ENCODE measurements around the gene SLC15A3. TPM values are rescaled to one million over a fixed set of nuclear protein-coding genes. Genes with fewer than 3 reads are reported as not detected.
"Not testable (repeated sequence)": the region's sequence is repeated elsewhere in the genome, so short reads cannot be mapped to it uniquely, and the experiment has no call there.

SLC15A3 gene
- total RNA-seq, 2 experiments from 2014 or later, result 12.6 to 41.4 TPM

DNA sequence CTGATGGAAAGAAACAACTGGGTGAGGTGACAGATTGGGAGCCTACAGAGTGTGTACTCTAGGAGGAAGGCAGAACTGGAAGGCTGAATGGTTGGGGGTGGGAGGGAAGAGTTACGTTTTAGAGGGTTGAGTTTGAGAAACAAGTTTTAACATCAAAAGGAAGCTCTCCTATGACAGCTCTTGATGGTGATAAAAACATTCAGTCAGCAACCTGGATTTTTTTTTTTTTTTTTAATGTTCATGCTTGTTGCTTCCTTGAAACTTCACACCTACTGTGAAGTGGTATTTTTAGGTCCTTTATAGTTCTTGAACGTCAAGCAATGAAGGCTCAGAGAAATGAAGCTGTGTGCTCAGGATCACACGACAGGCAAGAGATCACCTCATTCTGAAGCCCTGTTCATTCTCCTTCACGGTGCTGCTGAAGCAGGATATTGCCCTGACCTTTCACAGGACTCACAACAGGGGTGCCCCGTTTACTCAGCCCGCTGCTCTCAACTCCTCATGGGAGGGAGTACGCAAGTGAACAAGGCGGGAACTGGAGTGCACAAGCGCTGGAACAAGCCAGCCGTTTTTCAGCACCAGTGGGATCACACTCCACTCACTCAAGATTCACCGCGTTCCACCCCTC lies 39.6 kb downstream of the SLC15A3 start:
- POLR2A ChIA-PET, result interaction anchor here (0.6 to 1.6 kb wide), 8 partner anchors 9 to 1769 kb away, joined by 3 to 5 read pairs (median 4); no protein-coding TSS in a partner anchor
- CTCF ChIA-PET (ENCODE audit: unreplicated experiment), result no interaction called here
- H3K4me2 ChIP-seq (ENCODE audit: low read length), result peak overlapping the region; percentile 77
- peak overlapping the region; percentile 86 for H3K27ac ChIP-seq (ENCODE audit: low read depth, low read length, poor library complexity, severe bottlenecking)
- H3K4me1 ChIP-seq (ENCODE audit: insufficient read depth, low read length, poor library complexity, severe bottlenecking), result peaks cover 62% of the 10 kb centered on the region
- no peak for DNase-seq (ENCODE audit: low spot score)
- peaks cover 33% of the 10 kb centered on the region for H3K79me2 ChIP-seq (ENCODE audit: insufficient read depth, low read depth, low read length)
- peaks cover 21% of the 10 kb centered on the region for H3K36me3 ChIP-seq (ENCODE audit: insufficient read depth, low read length)
- peak overlapping the region; percentile 64; the same call in 1 of the 2 replicates for H2AFZ ChIP-seq (ENCODE audit: low read length)
- H3K9me2 ChIP-seq (ENCODE audit: insufficient read depth, low read length), result no peaks in the 10 kb centered on the region
- BruUV-seq (replicated peaks), result no TSS peak
- TF ChIP-seq EZH2phosphoT487 (IDR thresholded peaks at IDR 0.05; ENCODE audit: borderline replicate concordance, low read depth, low read length), result no peak
- H3K9me3 ChIP-seq (ENCODE audit: low read length), result peaks cover 21% of the 10 kb centered on the region
- H4K20me1 ChIP-seq (ENCODE audit: insufficient read depth, low read length), result peaks cover 8% of the 10 kb centered on the region; the same call in 1 of the 2 replicates
- intact Hi-C loops (cut with micrococcal nuclease; ENCODE audit: unreplicated experiment), result no loop called here
- H3K4me3 ChIP-seq (ENCODE audit: low read depth, low read length, poor library complexity, severe bottlenecking), result no peak overlapping the region

DNA sequence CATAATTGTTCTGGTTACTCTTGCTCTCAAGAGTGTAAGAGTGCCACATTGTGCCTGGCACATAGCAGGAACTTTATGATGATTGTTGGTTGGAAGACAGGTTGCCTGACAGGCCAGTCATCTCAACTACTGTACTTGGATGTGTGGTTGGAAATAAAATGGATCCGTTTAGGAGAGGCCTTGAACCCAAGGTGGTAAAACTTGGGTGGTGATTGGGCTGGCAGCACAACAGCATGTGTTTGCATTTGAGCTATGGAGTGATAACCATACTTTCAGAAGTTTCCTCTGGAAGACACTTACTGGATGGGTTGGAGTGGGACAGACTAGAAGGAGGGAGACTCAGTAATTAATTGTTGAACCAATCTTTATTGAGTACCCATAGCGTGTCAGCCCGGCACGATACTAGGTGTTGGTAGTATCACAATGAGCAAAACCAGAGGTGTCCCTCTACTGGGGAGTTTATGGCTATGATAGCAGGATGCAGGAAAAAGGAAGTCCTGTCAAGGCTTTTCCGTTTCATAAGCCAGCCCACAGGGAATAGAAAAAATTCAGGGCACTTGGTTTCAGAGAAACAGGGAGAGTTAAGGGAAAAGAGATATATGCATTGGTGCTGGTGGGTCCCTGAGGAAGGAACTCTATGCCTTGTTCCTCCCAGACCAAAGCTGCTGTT lies 41.1 kb downstream of the SLC15A3 start:
- peaks cover 21% of the 10 kb centered on the region for H3K9me3 ChIP-seq (ENCODE audit: low read length)
- POLR2A ChIA-PET, result interaction anchor here (0.7 kb wide), 1 partner anchor 539 kb away, joined by 3 read pairs; no protein-coding TSS in a partner anchor
- H3K36me3 ChIP-seq (ENCODE audit: insufficient read depth, low read length), result peaks cover 10% of the 10 kb centered on the region
- BruUV-seq (replicated peaks), result no TSS peak
- H3K4me3 ChIP-seq (ENCODE audit: low read depth, low read length, poor library complexity, severe bottlenecking), result peak overlapping the region; percentile 18
- peak overlapping the region; percentile 77 for H3K4me2 ChIP-seq (ENCODE audit: low read length)
- H4K20me1 ChIP-seq (ENCODE audit: insufficient read depth, low read length), result peaks cover 4% of the 10 kb centered on the region; the same call in 1 of the 2 replicates
- peaks cover 54% of the 10 kb centered on the region for H3K4me1 ChIP-seq (ENCODE audit: insufficient read depth, low read length, poor library complexity, severe bottlenecking)
- H3K79me2 ChIP-seq (ENCODE audit: insufficient read depth, low read depth, low read length), result peaks cover 22% of the 10 kb centered on the region
- intact Hi-C loops (cut with micrococcal nuclease; ENCODE audit: unreplicated experiment), result no loop called here
- H3K9me2 ChIP-seq (ENCODE audit: insufficient read depth, low read length), result no peaks in the 10 kb centered on the region
- CTCF ChIA-PET (ENCODE audit: unreplicated experiment), result no interaction called here
- TF ChIP-seq EZH2phosphoT487 (IDR thresholded peaks at IDR 0.05; ENCODE audit: borderline replicate concordance, low read depth, low read length), result no peak
- TF ChIP-seq, protein P1, sequence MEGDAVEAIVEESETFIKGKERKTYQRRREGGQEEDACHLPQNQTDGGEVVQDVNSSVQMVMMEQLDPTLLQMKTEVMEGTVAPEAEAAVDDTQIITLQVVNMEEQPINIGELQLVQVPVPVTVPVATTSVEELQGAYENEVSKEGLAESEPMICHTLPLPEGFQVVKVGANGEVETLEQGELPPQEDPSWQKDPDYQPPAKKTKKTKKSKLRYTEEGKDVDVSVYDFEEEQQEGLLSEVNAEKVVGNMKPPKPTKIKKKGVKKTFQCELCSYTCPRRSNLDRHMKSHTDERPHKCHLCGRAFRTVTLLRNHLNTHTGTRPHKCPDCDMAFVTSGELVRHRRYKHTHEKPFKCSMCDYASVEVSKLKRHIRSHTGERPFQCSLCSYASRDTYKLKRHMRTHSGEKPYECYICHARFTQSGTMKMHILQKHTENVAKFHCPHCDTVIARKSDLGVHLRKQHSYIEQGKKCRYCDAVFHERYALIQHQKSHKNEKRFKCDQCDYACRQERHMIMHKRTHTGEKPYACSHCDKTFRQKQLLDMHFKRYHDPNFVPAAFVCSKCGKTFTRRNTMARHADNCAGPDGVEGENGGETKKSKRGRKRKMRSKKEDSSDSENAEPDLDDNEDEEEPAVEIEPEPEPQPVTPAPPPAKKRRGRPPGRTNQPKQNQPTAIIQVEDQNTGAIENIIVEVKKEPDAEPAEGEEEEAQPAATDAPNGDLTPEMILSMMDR (conservative IDR thresholded peaks at IDR 0.05; ENCODE audit: low read length), result peak; percentile 46
- H2AFZ ChIP-seq (ENCODE audit: low read length), result peak overlapping the region; percentile 64; the same call in 1 of the 2 replicates
- DNase-seq (ENCODE audit: low spot score), result peak; percentile 32
- peak overlapping the region; percentile 86 for H3K27ac ChIP-seq (ENCODE audit: low read depth, low read length, poor library complexity, severe bottlenecking)

DNA sequence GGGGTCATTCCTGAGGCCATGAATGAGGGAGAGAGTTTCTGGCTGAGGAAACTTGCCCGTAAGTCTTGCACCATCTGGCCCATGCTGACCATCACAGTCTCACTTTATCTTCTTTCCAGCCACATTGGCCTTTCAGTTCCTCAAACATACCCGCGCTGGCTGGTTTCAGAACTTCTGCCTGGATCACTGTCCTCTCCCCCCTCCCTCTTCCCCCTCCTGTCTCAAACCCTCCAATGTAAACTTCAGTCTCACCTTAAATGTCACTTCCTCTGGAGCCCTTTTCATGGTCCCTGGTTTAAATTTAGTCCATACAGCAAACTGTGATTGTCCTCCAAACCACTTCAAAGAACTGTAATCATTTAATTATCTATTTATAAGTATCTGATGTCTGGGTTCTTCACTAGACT lies 41.7 kb downstream of the SLC15A3 start:
- peak; percentile 89 for DNase-seq (ENCODE audit: low spot score)
- Histone ChIP-seq H3K27ac (ENCODE audit: low read depth, low read length, poor library complexity, severe bottlenecking) (peak overlapping the region; percentile 86), H3K9me2 (ENCODE audit: insufficient read depth, low read length) (no peaks in the 10 kb centered on the region), H3K4me1 (ENCODE audit: insufficient read depth, low read length, poor library complexity, severe bottlenecking) (peaks cover 54% of the 10 kb centered on the region), H2AFZ (ENCODE audit: low read length) (peak overlapping the region; percentile 64; the same call in 1 of the 2 replicates), H3K79me2 (ENCODE audit: insufficient read depth, low read depth, low read length) (peaks cover 22% of the 10 kb centered on the region), H3K9me3 (ENCODE audit: low read length) (peaks cover 21% of the 10 kb centered on the region), H3K36me3 (ENCODE audit: insufficient read depth, low read length) (peaks cover 14% of the 10 kb centered on the region), H3K4me2 (ENCODE audit: low read length) (peak overlapping the region; percentile 77), H4K20me1 (ENCODE audit: insufficient read depth, low read length) (peaks cover 8% of the 10 kb centered on the region), H3K4me3 (ENCODE audit: low read depth, low read length, poor library complexity, severe bottlenecking) (peak overlapping the region; percentile 18)
- POLR2A ChIA-PET, result no interaction called here
- CTCF ChIA-PET (ENCODE audit: unreplicated experiment), result no interaction called here
- TF ChIP-seq EZH2phosphoT487 (IDR thresholded peaks at IDR 0.05; ENCODE audit: borderline replicate concordance, low read depth, low read length), result no peak
- TF ChIP-seq, protein P1 (conservative IDR thresholded peaks at IDR 0.05; ENCODE audit: low read length), result no peak
- intact Hi-C loops (cut with micrococcal nuclease; ENCODE audit: unreplicated experiment), result no loop called here
- BruUV-seq (replicated peaks), result no TSS peak

DNA sequence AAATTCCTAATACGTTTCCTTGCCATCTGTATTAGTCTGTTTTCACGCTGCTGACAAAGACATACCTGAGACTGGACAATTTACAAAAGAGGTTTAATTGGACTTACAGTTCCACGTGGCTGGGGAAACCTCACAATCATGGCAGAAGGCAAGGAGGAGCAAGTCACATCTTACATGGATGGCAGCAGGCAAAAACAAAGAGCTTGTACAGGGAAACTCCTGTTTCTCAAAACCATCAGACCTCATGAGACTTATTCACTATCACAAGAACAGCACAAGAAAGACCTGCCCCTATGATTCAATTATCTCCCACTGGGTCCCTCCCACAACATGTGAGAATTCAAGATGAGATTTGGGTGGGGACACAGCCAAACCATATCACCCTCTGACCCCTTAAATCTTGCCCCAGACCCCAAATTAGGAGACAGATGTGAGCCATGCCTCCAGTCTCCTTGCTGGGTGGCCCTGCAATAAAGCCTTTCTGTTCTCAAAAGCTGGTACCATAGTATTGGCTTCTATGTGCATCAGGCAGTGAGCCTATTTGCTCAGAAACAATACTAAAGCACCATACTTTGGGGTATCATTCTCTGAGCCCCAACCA lies 42.2 kb downstream of the SLC15A3 start:
- BruUV-seq (replicated peaks); CTCF ChIA-PET (ENCODE audit: unreplicated experiment); DNase-seq (ENCODE audit: low spot score); intact Hi-C loops (cut with micrococcal nuclease; ENCODE audit: unreplicated experiment); H3K9me2 ChIP-seq (ENCODE audit: insufficient read depth, low read length): not testable (repeated sequence)
- H3K4me1 ChIP-seq (ENCODE audit: insufficient read depth, low read length, poor library complexity, severe bottlenecking), result peaks cover 59% of the 10 kb centered on the region
- peaks cover 22% of the 10 kb centered on the region for H3K79me2 ChIP-seq (ENCODE audit: insufficient read depth, low read depth, low read length)
- H3K27ac ChIP-seq (ENCODE audit: low read depth, low read length, poor library complexity, severe bottlenecking), result peak overlapping the region; percentile 86
- H4K20me1 ChIP-seq (ENCODE audit: insufficient read depth, low read length), result peaks cover 13% of the 10 kb centered on the region
- peaks cover 19% of the 10 kb centered on the region for H3K36me3 ChIP-seq (ENCODE audit: insufficient read depth, low read length)
- H2AFZ ChIP-seq (ENCODE audit: low read length), result peak overlapping the region; percentile 64; the same call in 1 of the 2 replicates
- POLR2A ChIA-PET, result interaction anchor here (1.0 kb wide), 1 partner anchor 30 kb away, joined by 3 read pairs; no protein-coding TSS in a partner anchor
- peaks cover 21% of the 10 kb centered on the region for H3K9me3 ChIP-seq (ENCODE audit: low read length)
- H3K4me3 ChIP-seq (ENCODE audit: low read depth, low read length, poor library complexity, severe bottlenecking), result peak overlapping the region; percentile 7
- H3K4me2 ChIP-seq (ENCODE audit: low read length), result peak overlapping the region; percentile 77

Data from OCI-LY7 (cell line).